Ovary (tissue), 9 donors: Measurements from ENCODE around the gene NDST1. TPM values are rescaled to one million over a fixed set of nuclear protein-coding genes. Genes with fewer than 3 reads are reported as not detected.

ENCODE experiments used
- DNase-seq, 5 donors: peaks; one replicate each; pipeline ENCODE4 v3.0.0-alpha.2; 2019 to 2020
- H3K27ac ChIP-seq, 2 donors: fragments of 200-600 bp; one replicate each; pipeline versions ENCODE4 v1.5.1 to v1.8.0; 2019 to 2022
- H3K27me3 ChIP-seq: fragments of 200-600 bp; one replicate; pipeline ENCODE4 v1.8.0; 2022
- H3K36me3 ChIP-seq: fragments of 200-600 bp; sonication (generic); one replicate; pipeline ENCODE4 v1.5.1; 2019
- H3K4me1 ChIP-seq: one replicate; pipeline ENCODE4 v1.8.1; 2013; ENCODE audit warnings: mild to moderate bottlenecking, moderate library complexity; ENCODE audit not compliant: insufficient read depth
- H3K4me3 ChIP-seq: fragments of 200-600 bp; sonication (generic); one replicate; pipeline ENCODE4 v1.5.1; 2017
- H3K9me3 ChIP-seq, 2 donors: fragments of 200-600 bp in 1 of 2; sonication (generic) in 1 of 2; one replicate each; pipeline versions ENCODE4 v1.5.1 to v1.8.1; 2013 to 2019; ENCODE audit warnings: mild to moderate bottlenecking in 1 of 2, moderate library complexity in 1 of 2
- EP300 ChIP-seq: sonication (generic); formaldehyde crosslinking; IDR thresholded peaks from one replicate; pipeline ENCODE4 v1.6.1; 2017; ENCODE audit warnings: antibody characterized with exemption
- POLR2A ChIP-seq: fragments of 450-650 bp; IDR thresholded peaks from one replicate; pipeline ENCODE4 v1.6.1; 2017; ENCODE audit warnings: antibody characterized with exemption, mild to moderate bottlenecking, moderate library complexity
- WGBS, 3 donors: extraction: QIAGEN DNeasy Blood & Tissue Kit in 1 of 3; methylation state at CpG; one replicate each; pipeline versions ENCODE4 v1.1.5 to v1.1.7; 2013 to 2017; 5-methylcytosine and 5-hydroxymethylcytosine counted together
- intact Hi-C, 4 donors: fragments of 100-400 bp; cut with DNase I; formaldehyde crosslinking; loops; one replicate each; pipeline versions ENCODE4 v1.11.0 to v1.15.1; 2022 to 2023
- polyA plus RNA-seq, 2 donors: library from polyadenylated mRNA; stranded (reverse); fragments of 200-250 nt in 1 of 2; fragments of 350-450 nt in 1 of 2; fragmentation: Illumina TruSeq in 1 of 2; extraction: RNeasy Lipid Tissue Mini Kit (QIAGEN cat#74804) in 1 of 2; gene quantifications; one replicate each; pipeline ENCODE4 v1.2.3, GENCODE V29; 2013 to 2014
- total RNA-seq, 7 donors: library from RNA; depleted of rRNA in 2 of 7; stranded (reverse); fragments of >200 nt in 2 of 7; fragmentation: NEBNext Ultra II Directional in 3 of 7; extraction: Animal tissue kit (Norgen Biotek cat#: 25700) in 3 of 7; gene quantifications; one replicate each; pipeline versions ENCODE4 v1.1.0 to v1.2.4, GENCODE V29; 2016 to 2023
- TF ChIP-seq, protein P1 (sequence below), 3 donors: fragments of 450-650 bp in 2 of 3; fragments of 200-600 bp in 1 of 3; IDR thresholded peaks; one replicate each; pipeline versions ENCODE4 v1.5.1 to v1.8.0; 2016 to 2022; ENCODE audit warnings: antibody characterized with exemption in 3 of 3, mild to moderate bottlenecking in 1 of 3
- donor health status: DM: no; HTN: no; CAD: no; lungs with moderate emphysema.
- donor health status: DM: no; HTN: no; CAD: no.
- donor health status: Bipolar disorder and iron deficiency.
- donor health status: DM: yes; HTN: yes; CAD: no.
- donor health status: DM: no; HTN: no; CAD: no.
- donor health status: DM: yes; HTN: yes; CAD: no.

NDST1 gene
- total and polyA plus RNA-seq, 9 donors: 31.0 to 139 (median 90.3) TPM

DNA sequence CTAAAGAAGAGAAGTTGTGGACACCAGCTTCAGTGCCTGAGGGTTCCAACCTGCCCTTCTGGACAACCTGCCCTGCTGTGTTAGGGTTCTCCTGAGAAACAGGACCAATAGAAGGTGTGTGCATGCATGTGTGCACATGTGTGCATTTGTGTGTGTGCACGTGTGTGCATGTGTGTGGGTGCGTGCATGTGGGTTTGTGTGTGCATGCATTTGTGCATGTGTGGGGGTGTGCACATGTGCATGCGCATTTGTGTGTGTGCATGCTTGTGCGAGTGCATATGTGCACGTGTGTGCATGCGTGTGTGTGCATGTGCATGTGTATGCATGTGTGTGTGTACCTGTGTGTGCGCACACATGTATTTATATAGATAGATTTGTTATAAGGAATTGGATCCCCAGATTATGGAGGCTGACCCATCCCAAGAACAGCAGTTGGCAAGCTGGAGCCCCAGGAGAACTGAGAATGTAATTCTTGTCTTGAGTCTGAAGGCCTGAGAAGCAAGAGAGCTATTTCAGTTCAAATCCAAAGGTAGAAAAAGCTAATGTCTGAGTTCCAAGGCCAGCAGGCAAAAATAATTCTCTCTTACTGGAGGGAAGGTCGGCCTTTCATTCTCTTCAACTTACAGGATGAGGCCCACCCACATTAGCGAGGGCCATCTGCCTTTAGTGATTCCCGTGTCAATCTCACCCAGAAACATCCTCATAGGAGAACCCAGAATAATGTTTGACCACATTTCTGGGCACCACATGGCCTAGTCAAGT lies 69.6 kb downstream of the NDST1 start:
- no peak overlapping the region for H3K4me3 ChIP-seq
- DNase-seq: peak in 2 of 5 donors; percentile 11 to 13
- H3K4me1 ChIP-seq: peaks cover 6% of the 10 kb centered on the region
- no peaks in the 10 kb centered on the region for H3K27me3 ChIP-seq
- intact Hi-C loops: no loop called here
- no peak for TF ChIP-seq EP300
- TF ChIP-seq, protein P1, sequence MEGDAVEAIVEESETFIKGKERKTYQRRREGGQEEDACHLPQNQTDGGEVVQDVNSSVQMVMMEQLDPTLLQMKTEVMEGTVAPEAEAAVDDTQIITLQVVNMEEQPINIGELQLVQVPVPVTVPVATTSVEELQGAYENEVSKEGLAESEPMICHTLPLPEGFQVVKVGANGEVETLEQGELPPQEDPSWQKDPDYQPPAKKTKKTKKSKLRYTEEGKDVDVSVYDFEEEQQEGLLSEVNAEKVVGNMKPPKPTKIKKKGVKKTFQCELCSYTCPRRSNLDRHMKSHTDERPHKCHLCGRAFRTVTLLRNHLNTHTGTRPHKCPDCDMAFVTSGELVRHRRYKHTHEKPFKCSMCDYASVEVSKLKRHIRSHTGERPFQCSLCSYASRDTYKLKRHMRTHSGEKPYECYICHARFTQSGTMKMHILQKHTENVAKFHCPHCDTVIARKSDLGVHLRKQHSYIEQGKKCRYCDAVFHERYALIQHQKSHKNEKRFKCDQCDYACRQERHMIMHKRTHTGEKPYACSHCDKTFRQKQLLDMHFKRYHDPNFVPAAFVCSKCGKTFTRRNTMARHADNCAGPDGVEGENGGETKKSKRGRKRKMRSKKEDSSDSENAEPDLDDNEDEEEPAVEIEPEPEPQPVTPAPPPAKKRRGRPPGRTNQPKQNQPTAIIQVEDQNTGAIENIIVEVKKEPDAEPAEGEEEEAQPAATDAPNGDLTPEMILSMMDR (IDR thresholded peaks at IDR 0.05): no peak
- no peak for TF ChIP-seq POLR2A
- no peaks in the 10 kb centered on the region for H3K36me3 ChIP-seq
- no peak overlapping the region for H3K27ac ChIP-seq
- no peaks in the 10 kb centered on the region for H3K9me3 ChIP-seq
- 77 to 80% (median 79%) methylated on average over 10 of the region's 10 CpGs for WGBS, 3 donors

DNA sequence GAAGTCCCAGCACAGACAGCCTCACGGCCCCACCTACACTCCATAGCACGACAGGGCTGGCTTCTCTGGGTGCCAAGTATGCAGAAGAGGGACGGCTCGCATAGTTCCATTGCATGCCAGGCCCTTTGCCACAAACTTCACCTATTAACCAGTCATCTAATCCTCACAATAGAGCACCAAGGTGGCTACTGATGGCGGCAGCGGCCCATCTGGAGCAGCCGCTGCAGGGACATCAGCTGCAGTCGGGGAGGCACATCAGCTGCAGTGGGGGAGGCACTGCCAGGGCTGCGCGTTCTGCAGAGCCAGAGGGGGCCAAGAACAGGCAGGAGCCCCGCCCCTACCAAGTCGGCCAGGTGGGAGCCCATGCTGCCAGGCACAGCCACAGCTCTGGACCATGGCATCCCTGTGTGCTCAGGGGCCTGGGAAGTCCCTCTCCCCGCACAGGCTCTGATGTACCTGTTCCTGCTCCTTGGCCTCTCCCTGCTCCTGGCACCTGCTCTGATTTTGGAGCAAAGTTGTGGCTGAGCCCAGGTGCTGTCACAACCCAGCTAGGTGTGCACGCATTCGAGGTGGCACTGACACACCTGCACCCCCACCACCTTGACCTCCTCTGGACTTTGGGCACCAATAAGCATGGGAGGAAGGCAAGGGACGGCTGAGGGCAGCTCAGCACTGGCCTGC lies 71.0 kb downstream of the NDST1 start:
- Histone ChIP-seq H3K27ac (no peak overlapping the region), H3K4me3 (no peak overlapping the region), H3K9me3 (no peaks in the 10 kb centered on the region), H3K36me3 (no peaks in the 10 kb centered on the region), H3K27me3 (no peaks in the 10 kb centered on the region), H3K4me1 (peaks cover 6% of the 10 kb centered on the region)
- TF ChIP-seq, protein P1 (IDR thresholded peaks at IDR 0.05): no peak
- TF ChIP-seq EP300 (no peak), POLR2A (no peak)
- intact Hi-C loops: no loop called here
- DNase-seq: peak in 2 of 5 donors; percentile 16 to 24
- WGBS, 3 donors: 90 to 91% (median 90%) methylated on average over 16 of the region's 16 CpGs

DNA sequence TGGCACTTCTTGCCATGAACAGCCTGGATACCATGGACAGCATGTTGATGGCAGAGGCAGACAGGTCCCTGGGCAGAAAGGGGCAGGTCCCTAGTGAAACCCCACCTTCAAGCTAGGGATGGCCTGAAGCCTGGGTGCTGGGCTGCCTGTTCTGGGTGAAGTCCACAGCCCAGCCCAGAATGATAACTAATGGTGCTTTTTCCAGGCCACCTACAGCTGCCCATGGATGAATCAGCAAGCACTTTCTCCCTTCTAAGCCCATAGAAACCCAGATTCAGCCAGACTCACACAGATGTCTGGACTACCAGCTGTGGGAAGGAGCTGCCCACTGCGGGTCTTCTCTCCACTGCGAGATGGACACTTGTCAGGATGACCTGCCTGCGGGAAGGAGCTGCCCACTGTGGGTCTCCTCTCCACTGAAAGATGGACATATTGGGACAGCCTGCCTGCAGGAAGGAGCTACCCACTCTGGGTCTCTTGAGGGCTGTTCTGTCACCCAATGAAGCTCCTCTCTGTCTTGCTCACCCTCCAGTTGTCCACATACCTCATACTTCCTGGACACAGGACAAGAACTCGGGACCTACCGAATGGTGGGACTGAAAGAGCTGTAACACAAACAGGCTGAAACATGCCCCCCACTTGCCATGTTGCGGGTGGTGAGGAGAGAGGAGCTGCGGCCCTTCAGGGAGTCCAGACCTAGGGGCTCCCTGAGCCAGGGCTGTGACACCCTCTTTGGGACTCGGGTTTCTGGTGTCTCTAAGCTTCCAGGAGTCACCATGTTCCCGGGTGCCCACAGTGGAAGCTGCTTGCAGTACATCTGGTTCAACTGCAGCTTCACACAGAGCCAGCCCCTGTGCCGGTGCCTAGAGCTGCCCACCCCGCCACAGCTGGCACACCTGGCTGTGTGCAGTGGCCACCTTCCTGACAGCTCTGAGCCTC lies 71.8 kb downstream of the NDST1 start:
- H3K27me3 ChIP-seq: no peaks in the 10 kb centered on the region
- intact Hi-C loops: loop anchor here in 1 of 4 donors (5.0 kb wide), 1 partner anchor 78 kb away; no protein-coding TSS in a partner anchor
- no peaks in the 10 kb centered on the region for H3K9me3 ChIP-seq
- no peak overlapping the region for H3K4me3 ChIP-seq
- WGBS, 3 donors: 94 to 98% (median 95%) methylated on average over 11 of the region's 11 CpGs
- no peaks in the 10 kb centered on the region for H3K36me3 ChIP-seq
- peak in 1 of 5 donors; percentile 17 for DNase-seq
- TF ChIP-seq, protein P1 (IDR thresholded peaks at IDR 0.05): no peak
- TF ChIP-seq POLR2A (no peak), EP300 (no peak)
- H3K27ac ChIP-seq: no peak overlapping the region
- peaks cover 6% of the 10 kb centered on the region for H3K4me1 ChIP-seq

DNA sequence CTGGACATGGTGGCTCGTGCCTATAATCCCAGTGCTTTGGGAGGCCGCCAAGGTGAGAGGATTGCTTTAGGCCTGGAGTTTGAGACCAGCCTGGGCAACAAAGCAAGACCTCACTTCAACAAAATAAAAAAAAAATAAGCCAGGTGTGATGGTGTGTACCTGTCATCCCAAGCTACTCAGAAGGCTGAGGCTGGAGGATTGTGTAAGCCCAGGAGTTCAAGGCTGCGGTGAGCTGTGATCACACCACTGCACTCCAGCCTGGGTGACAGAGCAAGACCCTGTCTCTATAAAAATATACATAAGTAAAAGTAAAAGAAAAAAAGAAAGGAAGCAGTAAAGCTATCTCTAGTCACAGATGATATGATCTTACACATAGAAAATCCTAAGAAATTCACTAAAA lies 73.0 kb downstream of the NDST1 start:
- H3K4me3 ChIP-seq: no peak overlapping the region
- no peaks in the 10 kb centered on the region for H3K36me3 ChIP-seq
- no peak overlapping the region for H3K27ac ChIP-seq
- H3K9me3 ChIP-seq: no peaks in the 10 kb centered on the region
- peak in 1 of 5 donors; percentile 16 for DNase-seq
- peaks cover 6% of the 10 kb centered on the region for H3K4me1 ChIP-seq
- H3K27me3 ChIP-seq: no peaks in the 10 kb centered on the region
- intact Hi-C loops: loop anchor here in 1 of 4 donors (5.0 kb wide), 1 partner anchor 76 kb away; no protein-coding TSS in a partner anchor
- TF ChIP-seq, protein P1 (IDR thresholded peaks at IDR 0.05): no peak
- TF ChIP-seq EP300: no peak
- no peak for TF ChIP-seq POLR2A
- WGBS, 3 donors: 92 to 97% (median 94%) methylated on average over 3 of the region's 3 CpGs
